HepG2 (cell line): ENCODE measurements around the gene MAJIN. TPM values are rescaled to one million over a fixed set of nuclear protein-coding genes. Genes with fewer than 3 reads are reported as not detected.

Source experiments
- FOXC1 ChIP-seq: sonication (generic); formaldehyde crosslinking; IDR thresholded peaks from 2 replicates; pipeline ENCODE4 v1.8.0; 2022; ENCODE audit warnings: mild to moderate bottlenecking, missing genetic modification reagents, borderline replicate concordance
- GABPA ChIP-seq, 2 experiments: IDR thresholded peaks; 2 replicates each; pipeline ENCODE4 v1.6.1; 2011 to 2016; ENCODE audit warnings: low read depth in 2 of 2, low read length in 1 of 2, missing biosample characterization in 1 of 2, missing genetic modification characterization in 1 of 2
- GLI4 ChIP-seq: sonication (generic); formaldehyde crosslinking; IDR thresholded peaks from 2 replicates; pipeline ENCODE4 v1.5.1; 2020; ENCODE audit warnings: missing genetic modification reagents, mild to moderate bottlenecking, moderate library complexity, borderline replicate concordance
- HOMEZ ChIP-seq: IDR thresholded peaks from 2 replicates; pipeline ENCODE4 v1.6.1; 2016; ENCODE audit warnings: low read depth
- KDM4B ChIP-seq: sonication (generic); formaldehyde crosslinking; IDR thresholded peaks from 2 replicates; pipeline ENCODE4 v1.4.0; 2020; ENCODE audit warnings: missing genetic modification reagents
- MLXIP ChIP-seq: sonication (generic); formaldehyde crosslinking; IDR thresholded peaks from 2 replicates; pipeline ENCODE4 v1.9.0; 2021; ENCODE audit warnings: missing genetic modification reagents, borderline replicate concordance
- PREB ChIP-seq: sonication (generic); formaldehyde crosslinking; IDR thresholded peaks from 2 replicates; pipeline ENCODE4 v1.4.0; 2020; ENCODE audit warnings: missing genetic modification reagents
- RXRB ChIP-seq: IDR thresholded peaks from 2 replicates; pipeline ENCODE4 v1.6.1; 2016; ENCODE audit warnings: borderline replicate concordance, missing genetic modification reagents, missing compliant biosample characterization
- THAP9 ChIP-seq: sonication (generic); formaldehyde crosslinking; IDR thresholded peaks from 2 replicates; pipeline ENCODE4; 2020; ENCODE audit warnings: missing genetic modification reagents, mild to moderate bottlenecking, borderline replicate concordance
- ZC3H13 ChIP-seq: sonication (generic); formaldehyde crosslinking; IDR thresholded peaks from 2 replicates; pipeline ENCODE4 v1.8.1; 2023; ENCODE audit warnings: mild to moderate bottlenecking, missing genetic modification reagents, moderate library complexity
- ZFP82 ChIP-seq: sonication (generic); formaldehyde crosslinking; IDR thresholded peaks from 2 replicates; pipeline ENCODE4 v1.5.1; 2020; ENCODE audit warnings: mild to moderate bottlenecking, missing genetic modification reagents, borderline replicate concordance
- ZMYM4 ChIP-seq: sonication (generic); formaldehyde crosslinking; IDR thresholded peaks from 2 replicates; pipeline ENCODE4 v1.8.1; 2023; ENCODE audit warnings: mild to moderate bottlenecking, missing genetic modification reagents
- ZNF282 ChIP-seq: fragments of 450-650 bp; IDR thresholded peaks from 2 replicates; pipeline ENCODE4 v1.6.1; 2018; ENCODE audit not compliant: partially characterized antibody
- ZNF292 ChIP-seq: sonication (generic); formaldehyde crosslinking; IDR thresholded peaks from 2 replicates; pipeline ENCODE4 v1.8.1; 2022; ENCODE audit warnings: mild to moderate bottlenecking, low read depth, missing genetic modification reagents, borderline replicate concordance
- ZNF468 ChIP-seq: sonication (generic); formaldehyde crosslinking; IDR thresholded peaks from 2 replicates; pipeline ENCODE4 v1.8.0; 2022; ENCODE audit warnings: mild to moderate bottlenecking, moderate library complexity, missing genetic modification reagents
- ZNF607 ChIP-seq: sonication (generic); formaldehyde crosslinking; IDR thresholded peaks from 2 replicates; pipeline ENCODE4 v1.5.1; 2020; ENCODE audit warnings: missing genetic modification reagents, mild to moderate bottlenecking, borderline replicate concordance
- ZNF616 ChIP-seq: sonication (generic); formaldehyde crosslinking; IDR thresholded peaks from 2 replicates; pipeline ENCODE4 v1.5.0; 2020; ENCODE audit warnings: low read depth, mild to moderate bottlenecking, missing genetic modification reagents
- polyA plus RNA-seq, 8 experiments: library from polyadenylated mRNA; depleted of rRNA in 3 of 8; stranded (reverse) in 7 of 8; unstranded in 1 of 8; fragments of >200 nt; fragmentation: Illumina TruSeq in 4 of 8; extraction: Trizol in 4 of 8; gene quantifications; 2 replicates each; pipeline versions ENCODE4 v1.2.1 to v1.2.3, GENCODE V29; 2011 to 2016; ENCODE audit warnings: low read depth in 4 of 8, missing spikeins in 1 of 8, mixed read lengths in 1 of 8; ENCODE audit not compliant: insufficient read depth in 1 of 8
- total RNA-seq, 5 experiments: library from RNA; depleted of rRNA; stranded (reverse); fragments of >200 nt; fragmentation: Illumina TruSeq; extraction: Trizol; gene quantifications; 2 replicates each; pipeline ENCODE4 v1.2.3, GENCODE V29; 2016; ENCODE audit warnings: low read depth in 1 of 5

Gene MAJIN
- total and polyA plus RNA-seq, 2 of the 13 experiments (the other 11 are each of a cell fraction or from before 2014, with no cell fraction given), result not detected

- TF ChIP-seq GABPA (IDR thresholded peaks at IDR 0.05; ENCODE audit: low read depth, low read length), result no peak
- TF ChIP-seq GABPA (CRISPR knock-in tag; IDR thresholded peaks at IDR 0.05; ENCODE audit: low read depth), result no peak
- TF ChIP-seq MLXIP (CRISPR knock-in tag), result no peak
- no peak for TF ChIP-seq HOMEZ (CRISPR knock-in tag)
- peak; percentile 27; the same call in 1 of the 2 replicates for TF ChIP-seq ZNF607
- TF ChIP-seq ZMYM4 (CRISPR knock-in tag), result 0 out of 2 replicates have a peak, but pooled peaks have one; percentile 45
- 0 out of 2 replicates have a peak, but pooled peaks have one; percentile 49 for TF ChIP-seq FOXC1 (CRISPR knock-in tag)
- TF ChIP-seq ZNF292, result 0 out of 2 replicates have a peak, but pooled peaks have one; percentile 41
- TF ChIP-seq PREB (CRISPR knock-in tag), result no peak
- TF ChIP-seq THAP9 (CRISPR knock-in tag), result peak; percentile 52; the same call in 1 of the 2 replicates
- no peak for TF ChIP-seq KDM4B (CRISPR knock-in tag)
- peak; percentile 30; the same call in 1 of the 2 replicates for TF ChIP-seq RXRB (CRISPR knock-in tag)
- no peak for TF ChIP-seq ZNF616 (CRISPR knock-in tag)
- no peak for TF ChIP-seq ZFP82 (CRISPR knock-in tag)
- no peak for TF ChIP-seq ZNF468 (CRISPR knock-in tag)
- TF ChIP-seq ZC3H13 (CRISPR knock-in tag), result no peak
- TF ChIP-seq ZNF282, result no peak
- TF ChIP-seq GLI4 (CRISPR knock-in tag), result 0 out of 2 replicates have a peak, but pooled peaks have one; percentile 59
Measured at GRCh38 chr11:64934682-64935358, 37.1 kb downstream of the MAJIN start (continued).
